NCI-H2029 (cell line): Measurements from ENCODE around the gene CAPG.

ENCODE experiments used
- DNase-seq: peaks from one replicate; lab custom pipeline; 2025; lab: John Stamatoyannopoulos, UW

The CAPG gene

DNA sequence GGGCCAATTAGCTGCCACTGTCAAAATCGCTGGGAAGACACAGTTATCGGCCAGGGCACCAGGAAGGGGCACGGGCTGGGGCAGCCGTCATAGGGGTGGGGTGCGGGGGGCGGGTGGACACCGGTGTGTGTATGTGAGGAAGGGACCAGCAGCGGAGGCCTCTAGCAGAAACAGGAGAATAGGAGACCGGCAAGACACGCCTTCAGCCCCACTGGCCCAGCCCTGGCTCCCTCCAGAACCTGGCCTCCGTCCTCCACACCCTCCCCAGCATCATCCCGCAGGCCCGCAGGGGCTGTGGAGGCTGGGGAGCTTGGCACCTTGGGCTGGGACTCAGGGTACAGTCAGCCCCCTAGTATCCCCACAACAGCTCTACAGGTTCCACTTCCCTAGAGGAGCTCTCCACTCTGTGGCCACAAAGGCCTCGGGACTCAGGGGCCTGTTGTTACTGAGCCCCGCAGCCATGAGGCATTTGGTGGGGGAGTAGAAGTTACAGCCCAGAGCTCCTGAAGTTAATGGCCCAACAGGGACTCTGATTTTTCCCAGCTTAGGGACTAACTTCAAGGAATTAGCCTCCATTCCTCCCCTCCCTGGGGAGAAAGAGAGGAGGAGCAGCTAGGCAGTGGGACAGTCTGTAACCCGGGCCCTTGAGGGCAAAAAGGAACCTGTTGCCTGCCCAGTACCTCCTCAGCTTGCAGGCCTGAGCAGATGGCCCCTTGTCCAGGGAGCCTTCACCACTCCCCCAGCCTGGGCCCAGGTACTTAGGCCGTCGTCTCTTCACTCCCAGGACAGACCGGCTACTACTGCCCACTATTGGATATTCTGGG is 28.2 kb upstream of the CAPG start:
- no peak for DNase-seq

DNA sequence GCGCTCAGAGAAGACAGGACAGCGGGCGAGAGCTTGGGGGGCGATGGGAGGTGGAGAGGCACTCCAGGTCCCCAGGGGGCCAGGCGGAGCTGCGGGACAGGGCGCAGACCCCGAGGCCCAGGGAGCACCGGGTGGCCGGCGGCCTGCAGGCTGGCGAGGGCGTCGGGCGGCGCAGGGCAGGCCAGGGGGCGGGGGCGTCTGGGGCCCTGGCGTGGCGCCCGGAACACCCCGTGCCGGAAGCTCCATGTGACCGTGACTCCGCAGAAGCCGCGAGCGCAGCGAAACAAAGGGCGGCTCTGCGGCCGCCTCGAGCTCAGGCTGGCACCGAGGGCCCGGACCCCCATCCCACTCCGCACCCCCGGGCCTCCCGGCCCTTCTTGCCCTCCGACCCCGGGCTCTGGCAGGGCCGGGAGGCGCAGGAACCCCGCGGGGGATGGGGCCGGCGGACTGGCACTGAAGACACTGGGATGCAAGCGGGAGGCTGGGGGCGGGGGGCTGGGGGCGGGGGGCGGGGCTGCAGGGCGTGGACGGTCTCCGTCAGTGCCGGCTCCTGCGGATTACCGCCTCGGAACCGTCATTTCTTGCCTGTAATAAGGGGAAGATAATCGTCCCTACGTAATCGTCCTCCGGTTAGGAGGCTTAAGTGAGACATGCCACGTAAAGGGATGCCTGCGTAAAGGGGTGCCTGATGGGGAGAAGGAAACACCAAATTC is 27.5 kb upstream of the CAPG start:
- DNase-seq: peak; percentile 43

DNA sequence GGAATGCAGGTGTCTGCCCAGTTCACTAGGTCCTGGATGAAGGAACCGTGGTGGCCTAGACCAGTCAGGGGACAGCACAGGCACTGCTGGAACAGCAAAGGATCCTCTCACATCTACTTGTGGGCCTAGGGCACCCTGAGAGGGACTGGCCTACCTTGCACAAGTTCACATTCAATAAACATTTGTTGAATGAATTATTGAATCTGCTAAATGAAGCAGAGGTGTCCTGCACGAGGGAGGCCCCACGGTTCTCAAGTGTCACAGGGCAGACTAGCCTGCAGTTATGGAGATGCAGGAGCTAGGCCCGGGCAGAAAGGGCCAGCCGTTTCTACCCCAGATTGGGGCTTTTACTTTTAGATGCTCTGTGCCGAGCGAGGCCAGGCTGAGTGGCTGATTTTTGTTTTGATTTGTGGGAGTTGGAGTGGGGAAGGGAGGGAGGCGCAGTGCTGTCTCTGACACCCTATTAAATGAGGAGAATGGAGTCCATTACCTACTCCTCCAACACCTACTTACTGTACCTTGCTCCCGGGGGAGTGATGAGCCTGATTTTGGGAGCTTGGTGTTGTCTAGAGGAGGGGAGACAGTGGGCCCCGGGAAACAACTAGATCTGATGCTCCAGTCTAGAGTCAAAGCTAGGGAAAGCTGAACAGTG is 26.8 kb upstream of the CAPG start:
- DNase-seq: no peak

DNA sequence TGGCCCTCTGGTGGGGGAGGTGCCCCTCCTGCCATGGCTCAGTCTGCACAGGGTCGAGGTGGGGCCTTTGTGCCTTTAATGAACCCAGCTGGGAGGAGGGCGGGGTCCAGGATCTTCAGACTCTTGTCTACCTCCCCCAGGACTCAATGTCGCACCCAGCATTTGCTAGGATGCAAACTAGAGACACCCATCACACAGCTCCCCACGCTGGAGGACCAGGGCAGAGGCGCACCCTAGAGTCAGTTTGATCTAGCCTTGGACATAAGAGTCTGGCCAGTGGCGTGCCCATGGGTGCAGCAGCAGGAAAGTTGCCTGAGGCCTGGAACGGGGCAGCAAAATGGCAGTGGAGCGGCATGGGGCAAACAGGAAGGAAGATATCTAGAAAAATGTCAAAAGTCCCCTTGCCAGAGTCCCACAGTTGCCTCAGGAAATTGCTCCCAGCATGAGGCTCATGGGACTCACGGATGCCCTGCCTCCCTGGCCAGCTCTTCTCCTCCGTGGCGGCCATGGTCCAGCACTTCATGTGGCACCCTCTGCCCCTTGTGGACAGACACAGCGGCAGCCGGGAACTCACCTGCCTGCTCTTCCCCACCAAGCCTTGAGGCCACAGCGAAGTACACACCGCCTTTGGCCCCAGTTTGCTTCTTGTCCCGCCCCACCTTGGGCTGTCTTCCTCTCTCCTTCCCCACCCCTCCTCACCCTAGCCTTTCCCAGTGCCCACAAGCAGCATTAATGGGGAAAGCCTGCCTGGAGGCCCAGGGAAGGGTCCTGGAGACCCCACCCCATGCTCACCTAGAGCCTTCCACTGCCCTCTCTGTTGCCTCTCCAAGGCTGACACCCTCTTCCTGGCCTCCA is 26.0 kb upstream of the CAPG start:
- no peak for DNase-seq

DNA sequence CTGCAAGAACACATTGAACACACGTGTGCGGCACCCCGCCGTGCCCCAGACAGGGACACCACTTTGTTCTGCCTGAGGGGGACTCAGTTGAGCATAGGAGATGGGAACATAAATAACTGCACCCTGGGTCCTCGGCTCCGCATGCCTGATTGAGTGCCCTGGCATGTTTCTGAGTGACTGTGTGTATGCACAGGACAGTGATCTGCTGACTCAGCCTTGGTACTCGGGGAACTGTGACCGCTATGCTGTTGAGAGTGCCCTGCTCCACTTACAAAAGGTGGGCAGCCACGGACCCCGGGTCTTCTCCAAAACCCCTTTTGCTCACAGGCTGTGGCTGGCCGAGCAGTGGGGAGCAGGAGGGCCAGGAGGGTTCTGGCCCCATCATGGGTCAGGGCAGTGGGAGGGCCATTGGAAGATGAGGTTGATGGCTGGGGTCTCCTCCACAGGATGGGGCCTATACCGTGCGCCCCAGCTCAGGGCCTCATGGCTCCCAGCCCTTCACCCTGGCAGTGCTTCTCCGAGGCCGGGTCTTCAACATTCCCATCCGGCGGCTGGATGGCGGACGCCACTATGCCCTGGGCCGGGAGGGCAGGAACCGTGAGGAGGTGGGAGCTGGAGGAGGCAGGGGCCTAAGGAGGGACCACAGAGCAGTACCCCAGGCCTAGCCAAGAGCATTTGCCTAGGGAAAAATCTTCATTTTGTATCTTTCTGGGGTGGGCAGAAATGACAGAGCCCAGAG is 25.2 kb upstream of the CAPG start:
- DNase-seq: no peak

DNA sequence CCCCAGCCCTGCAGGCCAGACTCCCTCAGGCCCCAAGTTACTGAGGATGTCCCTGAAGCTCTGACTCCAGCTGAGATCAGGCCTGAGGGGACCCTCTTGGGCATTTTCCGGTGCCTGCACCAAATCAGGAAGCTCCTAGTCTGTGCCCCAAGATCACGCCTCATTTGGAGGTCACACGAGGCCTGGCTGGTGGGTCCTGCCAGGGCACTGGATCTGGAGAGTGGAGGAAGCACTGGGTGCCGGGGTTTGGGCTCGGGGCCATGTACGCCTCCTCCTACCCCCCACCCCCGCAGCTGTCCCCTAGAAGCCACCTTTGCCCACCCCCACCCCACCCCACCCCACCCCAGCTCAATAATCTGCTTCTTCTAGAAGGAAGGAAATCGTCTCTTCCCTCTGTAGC is 24.5 kb upstream of the CAPG start:
- no peak for DNase-seq

DNA sequence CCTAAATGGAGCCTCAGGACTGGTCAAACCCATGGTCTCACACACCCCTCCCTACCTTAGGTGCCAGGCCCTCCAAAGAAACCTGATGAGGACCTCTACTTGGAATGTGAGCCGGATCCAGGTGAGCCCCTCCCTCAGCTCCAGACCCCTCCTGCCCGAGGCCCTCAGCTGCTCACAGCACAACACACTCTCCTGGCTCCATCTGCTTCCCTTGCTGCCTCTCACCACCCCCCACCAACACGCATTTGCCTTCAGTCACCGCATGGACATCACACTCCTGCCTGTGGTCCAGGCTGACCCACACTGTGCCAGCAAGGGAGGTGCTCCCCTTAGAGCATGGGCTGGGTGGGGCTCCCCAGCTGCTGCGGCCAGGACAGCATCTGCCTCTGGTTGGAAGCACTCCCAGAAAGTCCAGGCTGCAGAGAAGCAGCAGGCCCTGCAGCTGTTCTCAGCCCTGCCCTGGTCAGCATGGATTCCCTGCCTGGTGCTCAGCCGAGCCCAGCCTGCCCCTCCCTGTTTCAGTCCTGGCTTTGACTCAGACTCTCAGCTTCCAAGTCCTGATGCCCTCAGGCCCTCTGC is 23.4 kb upstream of the CAPG start:
- peak; percentile 47 for DNase-seq

DNA sequence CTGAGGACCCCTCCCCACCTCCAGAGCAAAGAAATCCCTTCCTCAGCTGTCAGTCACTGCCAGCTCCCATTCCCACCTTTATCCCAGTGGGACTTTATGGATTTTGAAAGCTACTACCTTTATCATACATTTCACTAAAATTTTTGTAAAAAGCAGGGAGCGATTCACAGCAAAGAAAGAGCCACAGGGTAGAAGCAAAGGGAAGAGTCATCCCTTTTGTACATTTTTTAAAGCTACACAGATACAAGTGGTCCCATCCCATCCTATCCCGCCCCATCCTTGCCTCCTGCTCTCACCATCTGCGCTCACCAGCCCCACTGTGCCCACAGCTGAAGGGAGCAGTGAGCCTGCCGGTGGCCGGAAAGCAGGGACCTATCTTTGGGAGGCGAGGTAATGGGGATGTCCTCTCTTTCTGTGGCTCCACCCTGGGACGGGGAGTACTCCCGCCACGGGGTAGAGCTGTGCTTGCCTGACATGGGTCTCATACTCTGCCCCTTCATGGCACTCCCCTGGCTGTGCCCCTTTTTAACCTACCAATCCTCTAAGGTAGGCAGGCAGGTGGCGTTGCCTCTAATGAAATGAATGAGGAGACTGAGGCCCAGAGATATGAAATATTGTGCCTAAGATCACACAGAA is 21.5 kb upstream of the CAPG start:
- DNase-seq: no peak

DNA sequence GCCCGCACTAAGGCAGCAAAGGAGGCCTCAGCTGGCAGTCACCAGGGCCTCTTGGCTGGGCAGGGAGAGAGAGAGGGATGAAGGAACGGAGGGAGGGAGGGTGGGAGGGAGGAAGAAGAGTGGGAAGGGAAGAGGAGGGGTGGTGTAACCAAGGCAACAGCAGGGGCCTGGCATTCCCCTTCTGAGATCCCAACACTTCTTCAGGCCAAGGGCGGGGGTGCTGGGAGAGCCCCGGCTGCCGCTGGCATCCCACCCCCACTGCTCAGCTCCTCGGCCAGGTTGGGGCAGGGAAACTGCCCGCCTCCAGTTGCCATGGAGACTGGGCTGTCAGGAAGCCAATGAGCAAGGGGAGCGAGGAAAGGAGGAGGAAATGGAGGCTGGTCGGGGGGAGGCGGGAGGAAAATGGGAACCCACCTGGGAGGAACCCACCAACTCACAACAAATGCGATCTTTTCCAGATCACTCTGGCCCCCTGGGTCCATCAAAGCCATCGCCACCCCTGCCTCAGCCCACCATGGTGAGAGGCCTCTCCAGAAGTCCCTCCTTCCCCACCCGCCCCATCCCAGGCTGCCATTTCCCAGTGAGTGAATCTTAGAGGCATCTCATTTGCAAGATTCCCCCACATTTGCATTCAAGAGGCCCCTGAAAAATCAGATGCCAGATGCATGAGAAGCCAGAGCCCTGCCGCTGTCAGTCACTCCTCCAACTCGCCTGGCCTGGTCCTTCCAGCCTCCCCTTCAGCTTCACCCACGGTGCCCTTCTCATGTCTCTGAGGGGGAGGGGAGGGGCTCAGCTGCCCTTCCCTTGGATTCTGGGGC is 20.8 kb upstream of the CAPG start:
- no peak for DNase-seq

DNA sequence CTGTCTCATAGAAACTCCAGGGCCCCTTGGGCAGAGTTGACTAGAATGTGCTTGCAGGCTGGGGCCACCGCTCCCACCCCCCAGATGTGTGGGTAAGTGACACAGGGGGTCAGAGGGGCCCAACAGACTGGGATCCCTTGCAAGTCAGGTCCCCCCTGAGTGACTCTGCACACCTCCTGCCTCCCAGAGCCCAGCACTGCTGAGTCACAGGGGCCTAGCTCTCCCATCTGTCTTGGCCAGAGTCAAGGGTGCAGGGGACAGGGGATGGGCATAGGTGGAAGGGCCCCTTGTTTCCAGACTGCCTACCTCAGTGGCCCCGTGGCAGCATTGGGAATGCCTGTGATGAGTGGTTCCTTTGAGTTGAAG is 19.7 kb upstream of the CAPG start:
- DNase-seq: no peak

DNA sequence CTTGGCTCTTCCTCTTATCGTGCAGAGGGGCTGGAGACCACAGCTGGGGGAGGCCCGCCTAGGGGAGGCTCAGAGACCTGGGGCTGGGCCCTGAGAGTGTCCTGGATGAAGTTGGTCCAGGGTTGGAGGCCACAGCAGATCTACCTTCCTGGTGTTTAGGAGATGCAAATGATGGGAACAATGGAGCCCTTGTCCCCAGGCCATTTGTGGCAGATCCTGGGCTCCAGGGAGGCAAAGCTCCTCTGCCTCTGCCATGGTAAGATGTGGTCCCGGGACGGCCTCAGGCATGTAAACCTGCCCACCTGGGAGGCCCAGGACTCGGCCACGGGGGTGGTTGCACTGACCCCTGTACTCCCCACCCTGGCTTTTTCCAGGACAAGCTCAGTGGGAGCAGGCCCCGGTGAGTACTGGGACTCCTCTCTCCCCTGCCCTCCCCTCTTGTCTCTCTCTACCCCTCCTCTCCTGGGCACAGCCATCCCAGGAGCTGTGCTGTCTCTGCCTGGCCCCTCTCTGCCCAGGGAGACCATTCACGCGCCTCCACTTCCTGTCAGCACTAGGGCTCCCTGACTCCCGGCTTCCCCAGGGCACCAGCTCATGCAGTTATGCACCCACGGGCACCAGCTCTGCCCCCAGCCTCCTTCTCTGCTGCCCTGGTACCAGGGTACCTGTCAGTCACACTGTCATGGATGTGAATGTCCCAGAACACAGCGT is 19.2 kb upstream of the CAPG start:
- no peak for DNase-seq

DNA sequence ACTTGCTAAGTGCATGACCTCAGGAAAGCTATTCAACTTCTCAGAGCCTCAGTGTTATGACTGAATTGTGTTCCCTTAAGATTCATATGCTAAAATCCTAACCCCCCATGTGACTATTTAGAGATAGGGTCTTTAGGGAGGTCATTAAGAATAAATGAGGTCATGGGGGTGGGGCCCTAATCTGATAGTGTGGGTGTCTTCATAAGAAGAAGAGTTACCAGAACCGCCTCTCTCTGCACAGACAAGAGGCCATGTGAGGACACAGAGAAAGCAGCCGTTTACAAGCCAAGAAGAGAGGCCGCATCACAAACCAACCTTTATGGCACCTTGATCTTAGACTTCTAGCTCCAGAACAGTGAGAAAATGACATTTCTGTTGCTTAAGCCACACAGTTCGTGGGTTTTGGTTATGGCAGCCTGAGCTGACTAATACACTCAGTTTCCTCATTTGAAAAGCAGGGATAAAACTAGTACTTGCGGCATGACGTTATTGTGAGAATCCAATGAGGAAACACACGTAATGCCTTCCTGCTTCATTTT is 18.2 kb upstream of the CAPG start:
- DNase-seq: no peak

DNA sequence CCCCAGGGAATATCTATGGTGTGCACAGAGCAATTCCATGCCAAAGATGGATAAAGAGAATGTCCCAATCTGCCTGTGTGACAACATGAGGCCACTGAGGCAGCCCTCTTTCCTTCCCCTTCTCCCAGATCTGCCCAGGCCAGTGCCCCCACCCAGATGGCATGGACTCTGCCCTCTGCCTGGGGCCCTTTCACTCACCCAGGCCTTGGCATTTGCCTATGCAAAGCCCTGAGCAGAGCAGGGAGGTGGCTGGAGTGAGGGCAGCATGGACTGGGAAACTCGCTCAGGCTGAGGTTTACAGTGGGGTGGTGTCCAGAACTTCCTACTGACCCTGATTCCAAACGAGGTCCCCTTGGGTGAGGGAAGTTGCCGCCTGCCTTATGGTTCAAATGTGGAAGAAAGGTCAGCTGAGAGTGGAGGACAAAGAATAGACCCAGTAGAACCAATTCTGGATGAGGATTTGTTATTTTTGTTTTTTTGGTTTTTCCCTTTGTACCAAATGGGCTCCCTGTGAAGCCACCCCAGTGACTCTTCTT is 17.2 kb upstream of the CAPG start:
- DNase-seq: no peak

DNA sequence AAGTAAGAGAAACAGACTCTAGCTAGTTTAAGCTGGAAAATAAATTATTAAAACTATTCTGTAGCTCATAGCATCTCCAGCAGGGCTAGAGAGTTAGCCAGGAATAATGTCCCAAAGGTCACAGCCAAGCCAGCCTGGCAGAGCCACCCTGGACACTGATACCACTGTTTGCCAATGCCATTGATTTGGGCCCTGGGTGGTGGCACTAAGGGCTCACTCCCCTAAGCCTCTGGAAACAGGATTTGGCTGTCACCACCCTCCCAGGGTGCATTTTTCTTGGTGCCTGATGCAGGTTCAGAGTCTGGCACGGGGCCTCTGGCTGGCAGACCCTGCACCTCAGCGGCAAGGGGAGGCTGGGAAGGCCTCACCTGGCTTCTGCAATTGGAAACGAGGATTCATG is 15.4 kb upstream of the CAPG start:
- DNase-seq: no peak

DNA sequence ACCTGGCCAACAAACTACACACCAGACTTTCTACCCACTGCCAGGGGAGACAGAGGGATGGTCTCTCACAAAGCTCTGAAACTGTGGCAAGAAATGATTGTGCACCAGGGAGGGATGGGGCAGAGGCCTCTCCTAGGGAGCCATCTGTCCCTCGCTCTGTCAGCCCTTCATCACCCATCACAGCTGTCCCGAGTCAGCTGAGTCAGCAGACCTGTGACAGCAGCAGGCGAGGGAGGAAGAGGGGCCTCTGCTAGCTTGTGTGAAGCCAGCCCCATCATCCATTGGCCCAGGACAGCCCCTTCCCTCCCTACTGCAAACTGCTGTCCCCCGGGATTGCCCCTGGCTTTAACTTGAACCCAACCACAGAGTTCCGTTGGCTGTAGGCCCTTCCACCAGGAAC is 13.4 kb upstream of the CAPG start:
- DNase-seq: no peak

DNA sequence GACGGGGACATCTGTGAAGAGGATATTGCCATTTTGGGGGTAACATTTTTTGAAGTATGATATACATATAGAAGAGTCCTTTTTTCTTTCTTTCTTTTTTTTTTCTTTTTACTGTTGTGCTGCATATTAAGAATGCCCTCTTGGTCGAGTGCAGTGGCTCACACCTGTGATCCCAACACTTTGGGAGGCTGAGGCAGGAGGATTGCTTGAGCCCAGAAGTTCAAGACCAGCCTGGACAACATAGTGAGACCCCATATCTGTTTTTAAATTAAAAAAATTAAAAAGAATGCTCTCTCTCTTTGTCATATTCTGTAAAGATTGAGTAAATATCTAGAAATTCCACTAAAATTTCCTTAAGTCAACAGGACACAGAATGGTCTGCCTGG is 11.9 kb upstream of the CAPG start:
- DNase-seq: no peak

DNA sequence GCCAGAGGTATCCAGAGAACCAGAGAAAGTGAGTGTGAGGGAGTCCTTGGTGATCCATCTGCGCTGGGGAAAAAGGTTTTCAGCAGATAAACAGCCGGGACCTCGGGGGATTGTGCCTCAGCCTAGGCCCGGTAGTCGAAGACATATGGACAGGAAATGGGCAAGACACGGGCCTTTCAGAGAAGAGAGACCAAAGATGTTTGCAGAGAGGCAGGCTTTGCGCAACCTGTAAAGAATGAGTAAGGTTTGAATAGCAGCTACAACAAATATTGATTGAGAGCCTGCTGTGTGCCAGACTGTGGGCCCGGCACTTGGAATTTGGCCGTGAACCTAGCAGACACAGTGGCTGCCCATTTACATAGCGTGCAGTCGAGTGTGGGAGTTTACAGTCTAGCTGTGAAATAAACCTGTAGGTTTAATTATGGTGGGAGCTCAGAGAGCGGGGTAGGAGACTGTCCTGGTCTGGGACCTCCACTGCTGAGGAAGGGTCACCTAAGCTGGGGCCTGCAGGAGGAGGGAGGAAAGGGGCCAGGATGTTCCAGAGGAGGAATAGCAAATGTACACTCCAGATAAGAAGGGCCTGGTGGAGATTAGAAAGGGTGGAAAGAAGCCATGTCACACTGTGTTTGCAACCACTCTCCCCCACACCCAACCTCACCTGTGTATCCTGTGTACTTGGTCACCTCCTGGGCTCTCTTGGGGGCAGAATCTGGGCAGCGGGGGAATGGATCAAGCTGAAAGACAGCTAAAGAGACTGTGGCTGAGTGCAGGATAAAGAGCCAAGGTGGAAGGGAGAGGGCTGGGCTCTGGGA is 11.3 kb upstream of the CAPG start:
- peak; percentile 77 for DNase-seq
